Measurements from ENCODE around the gene COLEC12. TPM values are rescaled to one million over a fixed set of nuclear protein-coding genes. Genes with fewer than 3 reads are reported as not detected.

Gene COLEC12
- total RNA-seq, 1 donor from 2014 or later = 11.6 TPM

GRCh38 chr18:286515-287310 is 213.8 kb downstream of the COLEC12 start:
- no peak overlapping the region for H3K4me3 ChIP-seq (ENCODE audit: insufficient read depth, low read depth, low read length)
- no peak overlapping the region for H3K27ac ChIP-seq (ENCODE audit: low read depth, low read length)
- no peak for TF ChIP-seq EZH2 (IDR thresholded peaks at IDR 0.05; ENCODE audit: insufficient read depth, low read length)
- peak; percentile 57 for TF ChIP-seq CTCF (IDR thresholded peaks at IDR 0.05; ENCODE audit: insufficient read depth, low read depth, low read length)
- no peaks in the 10 kb centered on the region for H3K4me1 ChIP-seq (ENCODE audit: insufficient read depth, low read length)
- peak; percentile 72 for FAIRE-seq
- no peak overlapping the region for H3K4me3 Mint-ChIP-seq (ENCODE audit: unreplicated experiment)
- no peaks in the 10 kb centered on the region for H3K36me3 Mint-ChIP-seq (ENCODE audit: low read depth, unreplicated experiment)
- no peaks in the 10 kb centered on the region for H3K79me2 ChIP-seq (ENCODE audit: insufficient read depth, low read length)
- no peaks in the 10 kb centered on the region for H4K20me1 ChIP-seq (ENCODE audit: insufficient read depth, low read length)
- H3K4me2 ChIP-seq (ENCODE audit: low read length) = no peak overlapping the region
- H3K27me3 ChIP-seq (ENCODE audit: insufficient read depth, low read length) = no peaks in the 10 kb centered on the region
- H3K4me1 Mint-ChIP-seq (ENCODE audit: low read depth, unreplicated experiment) = no peaks in the 10 kb centered on the region
- no peaks in the 10 kb centered on the region for H3K9me3 ChIP-seq (ENCODE audit: insufficient read depth, low read depth, low read length)
- peaks cover 2% of the 10 kb centered on the region for H3K9me3 Mint-ChIP-seq (ENCODE audit: unreplicated experiment)
- peak; percentile 16 for DNase-seq (ENCODE audit: low read depth)
- H3K27ac Mint-ChIP-seq (ENCODE audit: unreplicated experiment) = no peak overlapping the region
- no peaks in the 10 kb centered on the region for H3K36me3 ChIP-seq (ENCODE audit: insufficient read depth, low read length)
- peaks cover 4% of the 10 kb centered on the region for H3K27me3 Mint-ChIP-seq (ENCODE audit: low read depth, unreplicated experiment)
- no peak overlapping the region for H2AFZ ChIP-seq (ENCODE audit: low read depth, low read length)
- no peak overlapping the region for H3K9ac ChIP-seq (ENCODE audit: low read length)

- Histone ChIP-seq H3K9ac (ENCODE audit: low read length) (no peak overlapping the region), H2AFZ (ENCODE audit: low read depth, low read length) (no peak overlapping the region), H3K27ac (ENCODE audit: low read depth, low read length) (no peak overlapping the region), H3K79me2 (ENCODE audit: insufficient read depth, low read length) (no peaks in the 10 kb centered on the region), H3K4me1 (ENCODE audit: insufficient read depth, low read length) (no peaks in the 10 kb centered on the region), H3K4me2 (ENCODE audit: low read length) (no peak overlapping the region), H3K27me3 (ENCODE audit: insufficient read depth, low read length) (no peaks in the 10 kb centered on the region), H3K36me3 (ENCODE audit: insufficient read depth, low read length) (no peaks in the 10 kb centered on the region), H4K20me1 (ENCODE audit: insufficient read depth, low read length) (no peaks in the 10 kb centered on the region), H3K9me3 (ENCODE audit: insufficient read depth, low read depth, low read length) (no peaks in the 10 kb centered on the region), H3K4me3 (ENCODE audit: insufficient read depth, low read depth, low read length) (no peak overlapping the region)
- Mint-ChIP-seq H3K4me1 (ENCODE audit: low read depth, unreplicated experiment) (no peaks in the 10 kb centered on the region), H3K27me3 (ENCODE audit: low read depth, unreplicated experiment) (peaks cover 4% of the 10 kb centered on the region), H3K36me3 (ENCODE audit: low read depth, unreplicated experiment) (no peaks in the 10 kb centered on the region), H3K27ac (ENCODE audit: unreplicated experiment) (no peak overlapping the region), H3K9me3 (ENCODE audit: unreplicated experiment) (peaks cover 2% of the 10 kb centered on the region), H3K4me3 (ENCODE audit: unreplicated experiment) (no peak overlapping the region)
- TF ChIP-seq EZH2 (IDR thresholded peaks at IDR 0.05; ENCODE audit: insufficient read depth, low read length) (no peak), CTCF (IDR thresholded peaks at IDR 0.05; ENCODE audit: insufficient read depth, low read depth, low read length) (no peak)
- DNase-seq (ENCODE audit: low read depth) (no peak), FAIRE-seq (no peak)
These were observed 214.7 kb downstream of the COLEC12 start for GRCh38 chr18:285817-286216.

- H4K20me1 ChIP-seq (ENCODE audit: insufficient read depth, low read length) = no peaks in the 10 kb centered on the region
- H3K4me2 ChIP-seq (ENCODE audit: low read length) = no peak overlapping the region
- no peaks in the 10 kb centered on the region for H3K36me3 ChIP-seq (ENCODE audit: insufficient read depth, low read length)
- H3K79me2 ChIP-seq (ENCODE audit: insufficient read depth, low read length) = no peaks in the 10 kb centered on the region
- Mint-ChIP-seq H3K27me3 (ENCODE audit: low read depth, unreplicated experiment) (no peaks in the 10 kb centered on the region), H3K27ac (ENCODE audit: unreplicated experiment) (no peak overlapping the region), H3K4me3 (ENCODE audit: unreplicated experiment) (no peak overlapping the region), H3K9me3 (ENCODE audit: unreplicated experiment) (no peaks in the 10 kb centered on the region), H3K36me3 (ENCODE audit: low read depth, unreplicated experiment) (no peaks in the 10 kb centered on the region), H3K4me1 (ENCODE audit: low read depth, unreplicated experiment) (no peaks in the 10 kb centered on the region)
- TF ChIP-seq EZH2 (IDR thresholded peaks at IDR 0.05; ENCODE audit: insufficient read depth, low read length) (no peak), CTCF (IDR thresholded peaks at IDR 0.05; ENCODE audit: insufficient read depth, low read depth, low read length) (no peak)
- no peak overlapping the region for H3K4me3 ChIP-seq (ENCODE audit: insufficient read depth, low read depth, low read length)
- no peak overlapping the region for H3K27ac ChIP-seq (ENCODE audit: low read depth, low read length)
- no peak overlapping the region for H3K9ac ChIP-seq (ENCODE audit: low read length)
- H3K9me3 ChIP-seq (ENCODE audit: insufficient read depth, low read depth, low read length) = no peaks in the 10 kb centered on the region
- FAIRE-seq (no peak), DNase-seq (ENCODE audit: low read depth) (no peak)
- no peaks in the 10 kb centered on the region for H3K27me3 ChIP-seq (ENCODE audit: insufficient read depth, low read length)
- H3K4me1 ChIP-seq (ENCODE audit: insufficient read depth, low read length) = no peaks in the 10 kb centered on the region
- H2AFZ ChIP-seq (ENCODE audit: low read depth, low read length) = no peak overlapping the region
These were observed 225.0 kb downstream of the COLEC12 start for GRCh38 chr18:275486-275885.
